Activated naive CD4-positive, alpha-beta T cell treated with anti-CD3 and anti-CD28 coated beads, Interleukin-2, amount 50 U/mL, for 16 hours (primary cell): ENCODE measurements around the gene DHX36.
A peak's percentile ranks its signal among the peaks of the same experiment; 100 is the strongest.

Experiments
- DNase-seq: peaks from one replicate; pipeline ENCODE4 v3.0.0-alpha.2; 2020

DHX36 gene

GRCh38 chr3:154275965-154276364, 48.3 kb downstream of the DHX36 start:
- no peak for DNase-seq

GRCh38 chr3:154275292-154275691, 49.0 kb downstream of the DHX36 start:
- no peak for DNase-seq

GRCh38 chr3:154274348-154274747, 49.9 kb downstream of the DHX36 start:
- DNase-seq, result no peak

DNA sequence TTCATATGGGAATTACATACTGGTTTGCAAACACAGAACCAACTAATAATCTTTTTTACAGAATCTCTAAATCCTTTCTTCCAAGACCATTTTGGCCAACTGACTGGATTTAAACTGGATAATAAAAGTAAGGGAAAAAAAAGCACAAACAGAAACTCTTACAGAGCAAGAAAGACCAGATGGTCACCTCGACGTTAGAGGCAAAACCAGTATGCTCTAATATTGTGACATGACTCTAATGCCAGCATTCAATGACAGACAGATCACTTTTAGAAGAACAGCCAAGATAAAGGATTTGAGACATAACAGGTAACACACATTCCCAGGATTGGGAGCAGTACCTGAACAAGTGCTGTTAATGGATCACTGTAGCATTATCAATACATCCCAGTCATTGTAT, 50.9 kb downstream of the DHX36 start:
- DNase-seq, result no peak

DNA sequence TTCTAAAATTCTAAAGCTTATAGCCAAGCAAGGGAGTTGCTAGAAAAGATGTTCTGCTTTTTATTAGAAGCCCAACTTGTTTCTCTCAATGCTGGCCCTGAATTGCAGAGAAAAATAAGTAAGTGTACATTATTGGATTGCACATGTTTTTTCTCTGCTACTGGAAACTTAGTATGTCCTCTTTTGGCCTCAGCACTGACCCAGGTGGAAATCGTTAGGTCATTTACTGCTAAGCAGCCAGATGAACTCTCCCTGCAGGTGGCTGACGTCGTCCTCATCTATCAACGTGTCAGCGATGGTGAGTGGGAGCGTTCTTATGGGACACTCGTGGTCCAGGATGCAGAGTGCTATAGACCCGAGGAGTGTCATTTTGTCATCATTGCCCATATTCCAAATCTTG, 69.8 kb downstream of the DHX36 start:
- no peak for DNase-seq

- peak; percentile 69 for DNase-seq
Observed at GRCh38 chr3:154252759-154253638, 71.3 kb downstream of the DHX36 start.

DNA sequence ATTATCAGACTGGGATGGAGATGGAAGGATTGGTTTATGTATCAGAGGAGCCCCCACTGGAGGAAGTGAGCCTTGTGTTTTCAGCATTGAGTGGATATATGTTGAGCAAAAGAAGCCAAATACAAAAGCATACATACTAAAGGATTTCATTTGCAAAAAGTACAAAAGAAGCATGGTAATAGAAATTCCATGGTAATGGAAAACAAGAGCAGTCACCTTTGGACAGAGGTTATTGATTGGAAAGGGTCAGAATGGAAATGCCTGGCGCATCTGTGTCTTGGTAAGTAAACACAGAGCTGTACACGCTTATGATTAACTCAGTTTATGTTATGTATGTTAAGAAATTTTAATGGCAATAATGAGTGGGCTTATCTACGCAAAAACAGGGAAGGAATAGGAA, 72.7 kb downstream of the DHX36 start:
- DNase-seq, result no peak

DNA sequence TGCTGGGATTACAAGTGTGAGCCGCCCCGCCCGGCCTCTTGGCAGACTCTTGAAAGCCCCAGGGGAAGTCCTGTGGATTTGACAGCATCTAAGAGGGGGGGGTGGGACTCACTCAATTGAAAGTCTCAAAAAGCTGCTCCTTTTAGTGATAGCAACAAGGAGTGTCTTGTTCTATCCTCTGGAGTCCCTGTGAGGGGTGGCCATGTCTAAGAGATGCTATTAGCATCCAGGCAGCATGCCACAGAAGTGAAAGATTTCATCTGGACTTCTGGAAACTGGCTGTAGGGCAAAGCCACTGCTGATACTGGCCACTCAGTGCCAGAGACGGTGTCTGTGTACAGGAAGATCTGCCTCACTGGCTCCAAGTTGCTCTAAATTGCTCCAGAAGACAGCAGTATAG, 74.0 kb downstream of the DHX36 start:
- DNase-seq, result no peak

DNA sequence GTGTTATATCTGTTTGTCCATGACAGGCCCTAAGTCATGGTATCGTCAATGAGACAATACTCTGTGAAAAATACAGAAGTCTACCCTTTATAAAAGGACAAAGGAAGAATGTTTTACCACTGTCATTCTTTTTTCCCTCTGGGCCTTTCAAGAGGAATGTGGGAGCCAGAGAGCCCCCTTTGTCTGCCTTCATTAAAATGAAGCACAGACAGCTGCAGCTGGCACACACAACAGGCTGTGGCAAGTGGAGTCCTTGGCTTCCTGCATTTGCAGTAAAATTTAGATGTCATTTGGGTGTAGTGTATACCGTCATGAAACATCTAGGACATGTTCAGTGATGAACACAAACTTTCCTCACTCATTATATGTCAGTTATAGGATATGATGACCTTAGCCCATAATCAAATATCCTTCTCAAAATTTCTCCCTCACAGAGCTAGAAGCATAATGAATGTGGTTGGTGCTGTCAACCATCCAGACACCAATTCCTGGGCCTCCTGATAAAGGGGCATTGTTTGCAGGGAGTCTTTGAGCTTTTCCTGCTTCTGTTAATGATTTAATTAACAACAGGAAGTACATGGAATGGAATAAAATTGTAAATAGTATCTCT, 76.4 kb downstream of the DHX36 start:
- DNase-seq, result no peak

- DNase-seq, result no peak
Observed at GRCh38 chr3:154244644-154245043, 79.6 kb downstream of the DHX36 start.

GRCh38 chr3:154243353-154243752, 80.9 kb downstream of the DHX36 start:
- no peak for DNase-seq

GRCh38 chr3:154242766-154243165, 81.5 kb downstream of the DHX36 start:
- no peak for DNase-seq

DNA sequence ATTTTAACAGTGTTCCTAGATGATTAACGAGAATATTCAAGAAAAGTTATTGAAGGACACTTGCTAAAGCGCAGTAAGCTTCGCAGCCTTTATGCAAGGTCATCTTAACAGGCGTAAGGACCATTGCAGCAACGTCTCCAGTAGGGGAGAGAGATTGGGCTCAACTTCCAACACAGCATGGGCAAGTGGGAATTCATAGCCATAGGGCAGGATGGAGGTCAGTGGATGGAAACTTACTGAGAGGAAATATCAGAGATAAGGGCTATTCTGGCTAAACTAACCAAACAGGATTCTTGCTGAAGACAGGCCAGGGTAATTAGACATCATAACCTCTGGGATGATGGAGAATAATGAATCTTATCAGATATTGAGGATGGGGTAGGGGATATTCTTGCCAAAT, 82.8 kb downstream of the DHX36 start:
- no peak for DNase-seq

GRCh38 chr3:154240235-154240634, 84.1 kb downstream of the DHX36 start:
- DNase-seq, result no peak

DNA sequence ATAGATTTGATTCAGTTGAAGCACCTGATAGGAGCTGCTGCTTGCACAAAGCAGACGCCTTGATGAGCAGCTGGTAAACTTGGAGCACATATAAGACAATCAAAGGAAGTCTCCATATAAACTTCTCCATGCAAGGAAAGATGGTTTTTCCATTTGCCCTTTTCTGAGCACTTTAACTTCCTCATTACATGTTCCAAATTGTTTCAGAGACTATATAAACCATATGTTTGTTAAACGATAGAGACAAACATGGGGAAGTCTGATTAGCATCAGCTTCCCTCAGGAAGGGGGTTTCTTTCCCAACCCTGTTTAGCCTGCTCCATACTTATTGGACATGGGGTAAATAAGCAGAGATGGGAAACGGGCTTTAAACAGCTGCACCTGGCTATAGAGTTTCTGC, 88.0 kb downstream of the DHX36 start:
- no peak for DNase-seq

- no peak for DNase-seq
Observed at GRCh38 chr3:154235330-154235729, 89.0 kb downstream of the DHX36 start.

GRCh38 chr3:154229217-154229590, 95.1 kb downstream of the DHX36 start:
- DNase-seq, result no peak

DNA sequence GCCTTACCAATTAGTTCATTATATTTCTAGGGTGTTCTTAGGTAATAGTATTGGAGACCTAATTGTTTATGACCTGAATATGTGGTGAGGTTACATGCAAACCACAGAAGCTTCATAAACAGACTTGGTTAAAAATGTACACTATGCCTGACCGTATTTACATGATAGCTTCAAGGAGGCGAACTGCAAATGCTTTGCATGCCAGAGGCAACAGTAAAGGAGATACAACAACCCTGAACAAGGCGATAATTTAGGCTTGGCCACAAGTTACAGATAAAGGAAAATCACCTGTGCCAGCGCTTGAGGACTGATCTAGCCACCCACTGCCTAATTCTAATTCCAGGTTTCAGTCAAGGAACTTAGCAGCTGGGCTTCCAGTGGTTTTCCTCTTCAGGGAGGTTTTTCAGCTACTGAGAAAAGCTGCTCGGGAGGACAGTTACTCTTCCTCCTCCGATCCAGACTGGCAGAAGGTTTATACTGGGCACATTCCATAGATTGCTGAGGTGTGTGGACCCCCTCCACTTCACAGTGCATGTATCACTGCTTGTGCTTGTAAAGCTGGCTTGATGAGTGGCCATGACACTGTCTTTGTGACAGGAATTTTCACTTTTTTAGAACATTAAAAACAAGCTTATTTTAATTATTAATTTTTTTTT, 95.6 kb downstream of the DHX36 start:
- no peak for DNase-seq

DNA sequence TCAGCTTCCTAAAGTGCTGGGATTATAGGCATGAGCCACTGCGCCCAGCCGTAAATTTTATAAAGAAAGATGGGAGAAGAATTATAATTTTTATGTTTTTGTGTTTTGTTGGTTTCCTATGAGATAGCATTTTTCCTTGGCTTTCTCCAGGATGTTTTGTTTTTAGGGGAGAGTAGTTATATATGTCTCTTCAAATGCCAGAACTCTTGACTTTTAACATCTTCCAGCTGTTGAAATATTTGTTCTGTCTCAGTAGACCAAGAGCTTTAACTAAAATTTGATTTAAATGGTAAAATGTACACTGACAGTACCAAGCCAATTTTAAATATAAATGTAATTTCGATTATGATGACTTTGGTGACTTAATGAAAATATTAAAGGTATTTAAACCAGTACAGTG, 96.8 kb downstream of the DHX36 start:
- DNase-seq, result no peak

- no peak for DNase-seq
Observed at GRCh38 chr3:154225536-154225935, 98.8 kb downstream of the DHX36 start.

DNA sequence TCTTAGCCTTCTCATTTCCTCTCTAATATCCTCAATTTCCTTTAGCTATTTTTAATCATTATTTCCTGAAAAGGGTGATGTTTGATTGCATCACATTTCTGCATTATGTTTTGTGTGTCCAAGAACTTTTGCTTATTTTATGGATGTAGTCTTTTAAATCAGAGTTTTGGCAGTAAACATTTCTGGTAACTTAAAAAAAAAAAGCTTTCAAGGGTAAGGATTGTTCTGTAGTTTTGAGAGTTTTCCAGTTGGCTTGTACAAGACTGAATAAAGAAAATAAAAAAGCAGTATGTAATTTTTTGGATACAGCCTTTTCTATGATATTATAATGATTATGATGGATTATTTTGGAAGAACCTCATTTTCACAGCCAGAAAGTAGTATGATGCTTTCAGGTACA, 99.4 kb downstream of the DHX36 start:
- DNase-seq, result no peak

DNA sequence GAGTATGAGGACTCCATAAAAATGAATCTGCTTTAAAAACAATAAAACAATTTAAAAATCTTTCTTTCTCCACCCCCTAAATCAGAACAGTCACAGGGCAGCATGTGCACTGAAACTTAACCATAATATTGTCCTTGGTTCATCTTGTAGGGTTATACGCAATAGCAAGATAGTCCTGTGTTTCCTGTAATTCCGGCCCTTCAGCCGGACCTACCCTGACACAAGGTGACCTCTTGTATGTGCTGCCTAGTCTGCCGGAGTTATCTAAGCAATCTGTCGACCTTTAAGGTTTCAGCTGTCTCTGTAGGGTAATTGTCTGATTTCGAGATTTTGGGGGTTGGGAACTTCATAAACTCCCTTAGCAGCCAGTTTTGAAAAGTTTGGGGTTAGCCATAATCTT, 99.9 kb downstream of the DHX36 start:
- no peak for DNase-seq

GRCh38 chr3:154223519-154223918, 100.8 kb downstream of the DHX36 start:
- DNase-seq, result no peak
